Upper lobe of left lung (tissue), 6 donors: ENCODE data around the gene CUEDC1. TPM values are rescaled to one million over a fixed set of nuclear protein-coding genes. Genes with fewer than 3 reads are reported as not detected.

Experiments used
- ATAC-seq, 2 donors: fragments of 200-7000 bp; cut with Tn5 transposase; one replicate each; pipeline ENCODE4 v1.9.1; 2022; ENCODE audit warnings: mild to moderate bottlenecking in 2 of 2, moderate library complexity in 2 of 2; ENCODE audit not compliant: low FRiP score in 2 of 2
- DNase-seq, 2 donors: peaks; one replicate each; pipeline ENCODE4 v3.0.0-alpha.2; 2019 to 2020
- H3K27ac ChIP-seq, 4 donors: fragments of 200-600 bp; sonication (generic); one replicate each; pipeline ENCODE4 v1.5.1; 2016 to 2019
- H3K27me3 ChIP-seq, 4 donors: fragments of 200-600 bp; sonication (generic); one replicate each; pipeline ENCODE4 v1.5.1; 2017 to 2019
- H3K36me3 ChIP-seq, 4 donors: fragments of 200-600 bp; sonication (generic); one replicate each; pipeline ENCODE4 v1.5.1; 2016 to 2019
- H3K4me1 ChIP-seq, 4 donors: fragments of 200-600 bp; sonication (generic); one replicate each; pipeline ENCODE4 v1.5.1; 2018 to 2019
- H3K4me3 ChIP-seq, 4 donors: fragments of 200-600 bp; sonication (generic); one replicate each; pipeline ENCODE4 v1.5.1; 2017 to 2019; ENCODE audit warnings: mild to moderate bottlenecking in 2 of 4, moderate library complexity in 1 of 4
- H3K9me3 ChIP-seq, 4 donors: fragments of 200-600 bp; sonication (generic); one replicate each; pipeline ENCODE4 v1.5.1; 2018 to 2019
- EP300 ChIP-seq, 4 donors: sonication (generic); formaldehyde crosslinking; IDR thresholded peaks; one replicate each; pipeline ENCODE4 v1.5.1; 2017; ENCODE audit warnings: antibody characterized with exemption in 4 of 4, control low read depth in 2 of 4
- POLR2A ChIP-seq, 4 donors: fragments of 450-650 bp; IDR thresholded peaks; one replicate each; pipeline ENCODE4 v1.5.1; 2016 to 2017; ENCODE audit warnings: antibody characterized with exemption in 4 of 4, mild to moderate bottlenecking in 2 of 4
- POLR2AphosphoS5 ChIP-seq, 2 donors: sonication (generic); formaldehyde crosslinking; IDR thresholded peaks; one replicate each; pipeline ENCODE4 v1.5.1; 2017; ENCODE audit warnings: antibody characterized with exemption in 2 of 2
- WGBS, 2 donors: methylation state at CpG; one replicate each; pipeline ENCODE4 v1.1.5; 2017 to 2018; 5-methylcytosine and 5-hydroxymethylcytosine counted together
- total RNA-seq, 6 donors: library from RNA; depleted of rRNA in 4 of 6; stranded (reverse); fragments of >200 nt in 4 of 6; gene quantifications; one replicate each; pipeline versions ENCODE4 v1.1.0 to v1.2.1, GENCODE V29; 2016 to 2021
- TF ChIP-seq, protein P1 (sequence below), 6 experiments: fragments of 450-650 bp in 4 of 6; fragments of 200-600 bp in 2 of 6; sonication (generic) in 2 of 6; IDR thresholded peaks; one replicate each; pipeline ENCODE4 v1.5.1; 2016 to 2019; ENCODE audit warnings: antibody characterized with exemption in 6 of 6
- donor health status: DM: no; HTN: no; CAD: no; lungs with moderate emphysema.
- donor health status: DM: no; HTN: yes; CAD: no; lungs with severe emphysema.

The CUEDC1 gene
- total RNA-seq, 6 donors from 2014 or later: 33.3 to 119 (median 54.4) TPM

DNA sequence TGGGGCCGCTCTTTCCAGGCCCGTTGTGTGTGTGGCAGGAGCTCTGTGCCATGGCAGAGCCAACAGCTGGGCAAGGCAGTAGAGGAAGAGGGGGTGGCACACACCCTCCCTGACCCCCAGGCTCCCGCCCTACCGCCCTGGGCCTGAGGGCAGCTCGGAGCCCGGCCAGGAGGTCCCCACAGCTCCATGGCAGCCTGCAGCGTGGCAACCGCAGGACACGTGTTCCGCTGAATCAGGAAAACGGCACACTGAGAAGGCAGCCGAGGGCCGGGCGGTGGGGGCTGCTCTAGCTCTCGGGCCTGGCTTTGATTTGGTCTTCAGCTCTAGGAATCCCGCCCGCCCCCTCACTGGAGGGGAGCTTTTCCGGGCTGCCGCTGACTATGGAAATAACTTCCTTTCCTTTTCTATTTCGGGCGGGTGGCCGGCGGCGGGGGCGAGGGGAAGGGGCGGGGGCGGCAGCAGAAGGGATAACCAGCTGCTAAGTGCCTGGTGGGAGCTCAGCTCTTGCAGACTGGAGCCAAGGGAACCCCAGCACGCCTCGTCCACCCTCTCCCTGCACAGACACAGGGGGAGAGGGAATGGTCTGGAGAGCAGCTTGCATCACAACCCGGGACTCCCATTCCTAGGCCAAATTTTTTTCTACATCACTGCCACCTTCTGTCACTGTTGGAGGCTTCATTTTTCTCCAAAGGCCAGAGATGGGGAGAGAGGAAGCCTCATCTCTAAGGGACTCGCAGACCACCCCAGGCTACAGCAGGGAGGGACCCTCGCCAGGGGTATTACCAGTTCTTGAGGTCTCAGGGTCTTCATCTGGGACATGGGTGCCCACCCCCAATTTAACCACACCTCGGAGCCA lies 80.5 kb downstream of the CUEDC1 start:
- peak; percentile 46 to 87 for DNase-seq
- H3K4me3 ChIP-seq: peak overlapping the region in 3 of 4 donors; percentile 7 to 28 (median 10)
- H3K27me3 ChIP-seq: no peaks in the 10 kb centered on the region
- TF ChIP-seq POLR2A (IDR thresholded peaks at IDR 0.05) (peak in 1 of 4 donors; percentile 16), EP300 (IDR thresholded peaks at IDR 0.05) (no peak)
- 27 to 34% methylated on average over 19 to 33 of the region's 33 CpGs for WGBS, 2 donors
- H3K4me1 ChIP-seq: peaks cover 34 to 49% (median 44%) of the 10 kb centered on the region in 4 donors
- peaks cover 7 to 45% (median 37%) of the 10 kb centered on the region in 4 donors for H3K36me3 ChIP-seq
- no peaks in the 10 kb centered on the region for H3K9me3 ChIP-seq
- peak overlapping the region; percentile 78 to 81 (median 80) for H3K27ac ChIP-seq
- ATAC-seq: peak; percentile 47 to 68

DNA sequence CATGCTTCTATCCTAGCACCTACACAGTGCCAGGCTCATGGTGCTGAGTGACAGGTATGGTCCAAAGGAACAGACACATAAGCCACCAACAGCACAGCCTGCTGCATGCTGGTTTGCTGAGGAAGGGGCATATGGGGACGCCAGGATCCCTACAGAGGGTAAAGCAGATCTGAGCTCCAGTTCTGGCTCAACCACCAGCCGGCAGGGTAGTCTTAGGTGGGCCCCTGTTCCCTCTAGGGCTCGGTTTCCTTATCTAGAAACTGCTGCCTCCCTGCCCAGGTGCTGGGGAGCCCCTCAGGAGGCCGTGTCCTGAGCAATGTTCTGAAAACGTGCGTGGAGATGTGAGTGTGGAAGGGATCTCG lies 81.2 kb downstream of the CUEDC1 start:
- H3K36me3 ChIP-seq: peaks cover 7 to 47% (median 34%) of the 10 kb centered on the region in 4 donors
- H3K9me3 ChIP-seq: no peaks in the 10 kb centered on the region
- DNase-seq (no peak), ATAC-seq (no peak)
- WGBS, 2 donors: 44 to 47% methylated on average over 7 of the region's 7 CpGs
- H3K27me3 ChIP-seq: no peaks in the 10 kb centered on the region
- peaks cover 35 to 47% (median 43%) of the 10 kb centered on the region in 4 donors for H3K4me1 ChIP-seq
- H3K27ac ChIP-seq: peak overlapping the region; percentile 78 to 81 (median 80)
- TF ChIP-seq POLR2AphosphoS5 (IDR thresholded peaks at IDR 0.05) (no peak), POLR2A (IDR thresholded peaks at IDR 0.05) (no peak), EP300 (IDR thresholded peaks at IDR 0.05) (no peak)
- TF ChIP-seq, protein P1, sequence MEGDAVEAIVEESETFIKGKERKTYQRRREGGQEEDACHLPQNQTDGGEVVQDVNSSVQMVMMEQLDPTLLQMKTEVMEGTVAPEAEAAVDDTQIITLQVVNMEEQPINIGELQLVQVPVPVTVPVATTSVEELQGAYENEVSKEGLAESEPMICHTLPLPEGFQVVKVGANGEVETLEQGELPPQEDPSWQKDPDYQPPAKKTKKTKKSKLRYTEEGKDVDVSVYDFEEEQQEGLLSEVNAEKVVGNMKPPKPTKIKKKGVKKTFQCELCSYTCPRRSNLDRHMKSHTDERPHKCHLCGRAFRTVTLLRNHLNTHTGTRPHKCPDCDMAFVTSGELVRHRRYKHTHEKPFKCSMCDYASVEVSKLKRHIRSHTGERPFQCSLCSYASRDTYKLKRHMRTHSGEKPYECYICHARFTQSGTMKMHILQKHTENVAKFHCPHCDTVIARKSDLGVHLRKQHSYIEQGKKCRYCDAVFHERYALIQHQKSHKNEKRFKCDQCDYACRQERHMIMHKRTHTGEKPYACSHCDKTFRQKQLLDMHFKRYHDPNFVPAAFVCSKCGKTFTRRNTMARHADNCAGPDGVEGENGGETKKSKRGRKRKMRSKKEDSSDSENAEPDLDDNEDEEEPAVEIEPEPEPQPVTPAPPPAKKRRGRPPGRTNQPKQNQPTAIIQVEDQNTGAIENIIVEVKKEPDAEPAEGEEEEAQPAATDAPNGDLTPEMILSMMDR (IDR thresholded peaks at IDR 0.05): no peak
- peak overlapping the region in 2 of 4 donors; percentile 10 to 28 for H3K4me3 ChIP-seq

DNA sequence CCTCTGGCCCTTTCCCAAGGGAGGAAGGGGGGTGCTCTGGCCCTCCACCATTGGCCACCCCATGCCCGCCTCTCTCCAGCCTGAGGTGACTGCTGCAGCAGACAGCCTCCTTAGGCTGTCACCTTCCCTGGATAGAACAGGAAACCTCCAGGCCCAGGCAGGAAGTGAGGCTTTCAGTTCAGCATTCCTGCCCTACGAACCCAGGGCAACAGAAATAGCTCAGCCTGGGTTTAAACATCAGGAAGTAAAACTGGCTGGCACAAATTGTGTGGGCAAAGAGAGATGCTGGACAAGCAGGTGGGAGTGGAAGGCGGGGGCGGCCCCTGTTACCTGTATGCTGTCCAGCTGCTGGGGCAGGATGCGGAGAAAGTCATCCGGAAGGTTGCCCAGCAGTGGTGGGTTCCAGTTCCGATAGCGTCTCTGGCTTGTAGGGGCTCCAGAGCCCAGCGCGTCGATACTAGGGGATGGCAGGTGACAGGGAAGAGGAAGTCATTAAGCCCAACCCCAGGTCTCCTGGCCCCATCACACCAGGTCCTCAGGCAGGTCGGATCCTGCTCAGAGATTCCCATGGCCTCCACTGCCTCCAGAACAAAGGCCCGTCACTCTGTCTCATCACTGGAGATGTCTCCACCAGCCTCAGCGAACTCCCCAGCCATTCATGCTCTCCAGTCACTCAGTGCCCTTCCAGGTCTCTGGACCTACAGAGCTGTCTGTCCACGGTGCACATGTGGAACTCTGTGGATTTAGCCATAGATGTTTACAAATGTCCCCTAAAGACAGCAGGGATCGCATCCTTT lies 81.8 kb downstream of the CUEDC1 start:
- Histone ChIP-seq H3K27me3 (no peaks in the 10 kb centered on the region), H3K36me3 (peaks cover 7 to 45% (median 33%) of the 10 kb centered on the region in 4 donors), H3K27ac (peak overlapping the region in 3 of 4 donors; percentile 79 to 81 (median 81)), H3K4me1 (peaks cover 41 to 50% (median 47%) of the 10 kb centered on the region in 4 donors), H3K4me3 (no peak overlapping the region), H3K9me3 (no peaks in the 10 kb centered on the region)
- TF ChIP-seq POLR2A (IDR thresholded peaks at IDR 0.05) (no peak), EP300 (IDR thresholded peaks at IDR 0.05) (no peak), POLR2AphosphoS5 (IDR thresholded peaks at IDR 0.05) (no peak)
- TF ChIP-seq, protein P1 (IDR thresholded peaks at IDR 0.05): no peak
- ATAC-seq: no peak
- DNase-seq: no peak
- 72 to 84% methylated on average over 8 to 16 of the region's 16 CpGs for WGBS, 2 donors

DNA sequence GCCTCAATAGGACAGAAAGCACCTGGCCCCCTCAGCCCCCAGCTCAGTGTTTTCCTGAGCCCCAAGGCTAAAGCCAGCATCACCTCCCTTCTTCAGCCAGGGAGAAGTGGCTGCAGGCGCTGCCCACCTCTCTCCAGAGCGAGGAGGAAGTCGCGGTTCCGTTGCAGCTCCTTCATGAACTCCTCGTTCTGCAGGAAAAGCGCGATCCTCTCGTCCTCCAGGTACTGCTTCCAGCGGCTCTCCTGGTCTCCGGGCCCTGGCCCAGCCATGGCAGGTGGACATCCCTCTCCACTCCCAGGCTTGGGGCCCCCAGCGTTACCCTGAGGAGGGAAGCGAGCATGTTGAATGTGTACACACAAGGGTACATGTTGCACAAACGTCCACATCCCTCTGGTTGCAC lies 82.7 kb downstream of the CUEDC1 start:
- no peak for TF ChIP-seq POLR2AphosphoS5 (IDR thresholded peaks at IDR 0.05)
- TF ChIP-seq EP300 (IDR thresholded peaks at IDR 0.05): no peak
- TF ChIP-seq, protein P1 (IDR thresholded peaks at IDR 0.05): no peak
- TF ChIP-seq POLR2A (IDR thresholded peaks at IDR 0.05): no peak
- Histone ChIP-seq H3K27ac (no peak overlapping the region), H3K4me3 (no peak overlapping the region), H3K4me1 (peaks cover 50 to 58% (median 57%) of the 10 kb centered on the region in 4 donors), H3K27me3 (no peaks in the 10 kb centered on the region), H3K36me3 (peaks cover 7 to 38% (median 31%) of the 10 kb centered on the region in 4 donors), H3K9me3 (no peaks in the 10 kb centered on the region)
- ATAC-seq (no peak), DNase-seq (no peak)
- WGBS, 2 donors: 70 to 89% methylated on average over 3 to 14 of the region's 14 CpGs

DNA sequence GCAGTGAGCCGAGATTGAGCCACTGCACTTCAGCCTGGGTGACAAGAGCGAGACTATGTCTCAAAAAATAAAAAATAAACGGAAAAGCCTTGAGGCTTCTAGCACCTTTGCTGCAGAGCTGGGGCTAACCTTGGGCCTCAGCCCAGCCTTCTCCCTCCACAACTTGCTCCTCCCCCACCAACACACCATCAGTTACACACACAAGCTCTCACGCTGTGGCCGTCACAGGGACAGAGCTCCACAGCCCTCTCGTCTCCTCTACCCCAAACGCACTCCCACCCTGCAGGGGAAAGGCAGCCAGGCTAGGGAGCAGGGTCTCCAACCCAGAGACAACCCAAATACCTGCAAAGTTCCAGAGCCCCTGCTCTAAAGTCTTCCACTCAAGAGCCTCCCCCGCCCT lies 83.3 kb downstream of the CUEDC1 start:
- DNase-seq (no peak), ATAC-seq (no peak)
- H3K27ac ChIP-seq: no peak overlapping the region
- H3K4me3 ChIP-seq: no peak overlapping the region
- no peaks in the 10 kb centered on the region for H3K27me3 ChIP-seq
- H3K9me3 ChIP-seq: no peaks in the 10 kb centered on the region
- peaks cover 7 to 37% (median 30%) of the 10 kb centered on the region in 4 donors for H3K36me3 ChIP-seq
- TF ChIP-seq, protein P1 (IDR thresholded peaks at IDR 0.05): no peak
- TF ChIP-seq POLR2AphosphoS5 (IDR thresholded peaks at IDR 0.05) (no peak), EP300 (IDR thresholded peaks at IDR 0.05) (no peak), POLR2A (IDR thresholded peaks at IDR 0.05) (no peak)
- H3K4me1 ChIP-seq: peaks cover 50 to 61% (median 59%) of the 10 kb centered on the region in 4 donors
- 92 to 97% methylated on average over 8 of the region's 8 CpGs for WGBS, 2 donors
